ENCODE results near the gene SDK2.

GRCh38 chr17:73380439-73381106, 263.7 kb downstream of the SDK2 start:
- no peak for TF ChIP-seq POLR2AphosphoS5 (IDR thresholded peaks at IDR 0.05; ENCODE audit: low read depth, low read length)
- TF ChIP-seq REST (IDR thresholded peaks at IDR 0.05; ENCODE audit: insufficient read depth in 1 of 2, low read depth in 2 of 2, low read length in 2 of 2), result no peak
- TF ChIP-seq TAF1 (IDR thresholded peaks at IDR 0.05; ENCODE audit: borderline replicate concordance, insufficient read depth, low read length), result no peak
- no peak for TF ChIP-seq SIN3A (IDR thresholded peaks at IDR 0.05; ENCODE audit: borderline replicate concordance, insufficient read depth, low read length)
